Ovary (tissue), 9 donors: ENCODE measurements around the gene COL5A2. TPM values are rescaled to one million over a fixed set of nuclear protein-coding genes. Genes with fewer than 3 reads are reported as not detected.

ENCODE experiments used
- DNase-seq, 5 donors: peaks; one replicate each; pipeline ENCODE4 v3.0.0-alpha.2; 2019 to 2020
- H3K27ac ChIP-seq, 2 donors: fragments of 200-600 bp; one replicate each; pipeline versions ENCODE4 v1.5.1 to v1.8.0; 2019 to 2022
- H3K27me3 ChIP-seq: fragments of 200-600 bp; one replicate; pipeline ENCODE4 v1.8.0; 2022
- H3K36me3 ChIP-seq: fragments of 200-600 bp; sonication (generic); one replicate; pipeline ENCODE4 v1.5.1; 2019
- H3K4me1 ChIP-seq: one replicate; pipeline ENCODE4 v1.8.1; 2013; ENCODE audit warnings: mild to moderate bottlenecking, moderate library complexity; ENCODE audit not compliant: insufficient read depth
- H3K4me3 ChIP-seq: fragments of 200-600 bp; sonication (generic); one replicate; pipeline ENCODE4 v1.5.1; 2017
- H3K9me3 ChIP-seq, 2 donors: fragments of 200-600 bp in 1 of 2; sonication (generic) in 1 of 2; one replicate each; pipeline versions ENCODE4 v1.5.1 to v1.8.1; 2013 to 2019; ENCODE audit warnings: mild to moderate bottlenecking in 1 of 2, moderate library complexity in 1 of 2
- CTCF ChIP-seq, 3 donors: fragments of 450-650 bp in 2 of 3; fragments of 200-600 bp in 1 of 3; IDR thresholded peaks; one replicate each; pipeline versions ENCODE4 v1.5.1 to v1.8.0; 2016 to 2022; ENCODE audit warnings: antibody characterized with exemption in 3 of 3, mild to moderate bottlenecking in 1 of 3
- EP300 ChIP-seq: sonication (generic); formaldehyde crosslinking; IDR thresholded peaks from one replicate; pipeline ENCODE4 v1.6.1; 2017; ENCODE audit warnings: antibody characterized with exemption
- POLR2A ChIP-seq: fragments of 450-650 bp; IDR thresholded peaks from one replicate; pipeline ENCODE4 v1.6.1; 2017; ENCODE audit warnings: antibody characterized with exemption, mild to moderate bottlenecking, moderate library complexity
- WGBS, 3 donors: extraction: QIAGEN DNeasy Blood & Tissue Kit in 1 of 3; methylation state at CpG; one replicate each; pipeline versions ENCODE4 v1.1.5 to v1.1.7; 2013 to 2017; 5-methylcytosine and 5-hydroxymethylcytosine counted together
- intact Hi-C, 4 donors: fragments of 100-400 bp; cut with DNase I; formaldehyde crosslinking; loops; one replicate each; pipeline versions ENCODE4 v1.11.0 to v1.15.1; 2022 to 2023
- polyA plus RNA-seq, 2 donors: library from polyadenylated mRNA; stranded (reverse); fragments of 200-250 nt in 1 of 2; fragments of 350-450 nt in 1 of 2; fragmentation: Illumina TruSeq in 1 of 2; extraction: RNeasy Lipid Tissue Mini Kit (QIAGEN cat#74804) in 1 of 2; gene quantifications; one replicate each; pipeline ENCODE4 v1.2.3, GENCODE V29; 2013 to 2014
- total RNA-seq, 7 donors: library from RNA; depleted of rRNA in 2 of 7; stranded (reverse); fragments of >200 nt in 2 of 7; fragmentation: NEBNext Ultra II Directional in 3 of 7; extraction: Animal tissue kit (Norgen Biotek cat#: 25700) in 3 of 7; gene quantifications; one replicate each; pipeline versions ENCODE4 v1.1.0 to v1.2.4, GENCODE V29; 2016 to 2023
- donor health status: DM: no; HTN: no; CAD: no; lungs with moderate emphysema.
- donor health status: DM: no; HTN: no; CAD: no.
- donor health status: Bipolar disorder and iron deficiency.
- donor health status: DM: yes; HTN: yes; CAD: no.
- donor health status: DM: no; HTN: no; CAD: no.
- donor health status: DM: yes; HTN: yes; CAD: no.

The COL5A2 gene
- total and polyA plus RNA-seq, 9 donors, result 25.2 to 46.8 (median 31.7) TPM

GRCh38 chr2:189116087-189116486, 63.5 kb downstream of the COL5A2 start:
- no peaks in the 10 kb centered on the region for H3K36me3 ChIP-seq
- H3K27me3 ChIP-seq, result no peaks in the 10 kb centered on the region
- WGBS, 3 donors, result 71 to 78% (median 77%) methylated on average over 4 of the region's 4 CpGs
- H3K4me1 ChIP-seq, result peaks cover 3% of the 10 kb centered on the region
- no peak for TF ChIP-seq EP300
- intact Hi-C loops, result loop anchor here in 2 of 4 donors (10.0 kb wide), 2 partner anchors 49 to 169 kb away; no protein-coding TSS in a partner anchor
- DNase-seq, result no peak
- no peaks in the 10 kb centered on the region for H3K9me3 ChIP-seq
- H3K27ac ChIP-seq, result no peak overlapping the region
- no peak overlapping the region for H3K4me3 ChIP-seq

GRCh38 chr2:189115126-189115525, 64.4 kb downstream of the COL5A2 start:
- H3K27me3 ChIP-seq, result no peaks in the 10 kb centered on the region
- no peak overlapping the region for H3K4me3 ChIP-seq
- 15 to 18% (median 17%) methylated on average over 2 of the region's 2 CpGs for WGBS, 3 donors
- H3K4me1 ChIP-seq, result peaks cover 3% of the 10 kb centered on the region
- no peaks in the 10 kb centered on the region for H3K9me3 ChIP-seq
- intact Hi-C loops, result loop anchor here in 2 of 4 donors (10.0 kb wide), 2 partner anchors 50 to 170 kb away; no protein-coding TSS in a partner anchor
- no peaks in the 10 kb centered on the region for H3K36me3 ChIP-seq
- no peak overlapping the region for H3K27ac ChIP-seq
- DNase-seq, result no peak
- TF ChIP-seq POLR2A (no peak), CTCF (IDR thresholded peaks at IDR 0.05) (peak in 1 of 3 donors; percentile 39)

GRCh38 chr2:189113963-189114362, 65.6 kb downstream of the COL5A2 start:
- DNase-seq, result no peak
- Histone ChIP-seq H3K9me3 (no peaks in the 10 kb centered on the region), H3K36me3 (no peaks in the 10 kb centered on the region), H3K27ac (no peak overlapping the region), H3K4me1 (peaks cover 3% of the 10 kb centered on the region), H3K4me3 (no peak overlapping the region), H3K27me3 (no peaks in the 10 kb centered on the region)
- intact Hi-C loops, result loop anchor here in 2 of 4 donors (10.0 kb wide), 2 partner anchors 51 to 171 kb away; no protein-coding TSS in a partner anchor
- TF ChIP-seq CTCF (IDR thresholded peaks at IDR 0.05), result no peak
- no peak for TF ChIP-seq POLR2A
- no peak for TF ChIP-seq EP300
- WGBS, 3 donors, result 65 to 76% (median 68%) methylated on average over 2 of the region's 2 CpGs

- 91 to 93% (median 92%) methylated on average over 2 of the region's 2 CpGs for WGBS, 3 donors
- H3K4me1 ChIP-seq, result peaks cover 3% of the 10 kb centered on the region
These were observed 68.4 kb downstream of the COL5A2 start for GRCh38 chr2:189111063-189111715.

More at GRCh38 chr2:189111063-189111715, 68.4 kb downstream of the COL5A2 start:
- H3K27ac ChIP-seq, result no peak overlapping the region
- DNase-seq, result no peak
- H3K9me3 ChIP-seq, result no peaks in the 10 kb centered on the region
- intact Hi-C loops, result loop anchor here in 2 of 4 donors (10.0 kb wide), 2 partner anchors 54 to 174 kb away; no protein-coding TSS in a partner anchor
- H3K4me3 ChIP-seq, result no peak overlapping the region
- H3K27me3 ChIP-seq, result no peaks in the 10 kb centered on the region
- TF ChIP-seq POLR2A, result no peak
- no peak for TF ChIP-seq CTCF (IDR thresholded peaks at IDR 0.05)
- no peak for TF ChIP-seq EP300
- H3K36me3 ChIP-seq, result no peaks in the 10 kb centered on the region
